ENCODE measurements around the gene IMMP2L.

- TF ChIP-seq CTCF (IDR thresholded peaks at IDR 0.05; ENCODE audit: low read depth, low read length, missing input control) (no peak), SP1 (IDR thresholded peaks at IDR 0.05) (no peak), HNF4A (conservative IDR thresholded peaks at IDR 0.05) (no peak), YY1 (IDR thresholded peaks at IDR 0.05) (no peak), EGR1 (IDR thresholded peaks at IDR 0.05; ENCODE audit: low read depth in 2 of 2) (peak in 1 of 2 donors; percentile 49), ATF3 (IDR thresholded peaks at IDR 0.05) (no peak), TAF1 (conservative IDR thresholded peaks at IDR 0.05) (no peak), RAD21 (IDR thresholded peaks at IDR 0.05) (no peak), MAX (IDR thresholded peaks at IDR 0.05) (no peak), ZBTB33 (IDR thresholded peaks at IDR 0.05) (no peak), REST (IDR thresholded peaks at IDR 0.05) (no peak), JUND (IDR thresholded peaks at IDR 0.05) (peak; percentile 24 to 44), GABPA (IDR thresholded peaks at IDR 0.05 in 1 of 2, conservative IDR thresholded peaks at IDR 0.05 in 1 of 2) (no peak), HNF4G (IDR thresholded peaks at IDR 0.05) (no peak)
These were observed 30.3 kb downstream of the IMMP2L start for GRCh38 chr7:111531993-111532392.

Data from liver (tissue), 3 donors.